AG09309 (cell line): ENCODE data around the gene MARCHF6.
"Not testable (repeated sequence)": the region's sequence is repeated elsewhere in the genome, so short reads cannot be mapped to it uniquely, and the experiment has no call there.

ENCODE experiments used
- DNase-seq: peaks from one replicate; pipeline ENCODE4 v3.0.0-alpha.2; 2010; ENCODE audit warnings: low read depth
- H3K4me3 ChIP-seq: 2 replicates; pipeline ENCODE4 v1.5.1; 2011; ENCODE audit warnings: mild to moderate bottlenecking, low read depth, low read length, moderate library complexity; ENCODE audit not compliant: control insufficient read depth
- TF ChIP-seq, protein P1 (sequence below): IDR thresholded peaks from 2 replicates; pipeline ENCODE4 v1.5.1; 2011; ENCODE audit warnings: mild to moderate bottlenecking, low read depth, low read length, inconsistent platforms; ENCODE audit not compliant: insufficient read depth, control insufficient read depth; ENCODE audit errors: missing control alignments

Gene MARCHF6

DNA sequence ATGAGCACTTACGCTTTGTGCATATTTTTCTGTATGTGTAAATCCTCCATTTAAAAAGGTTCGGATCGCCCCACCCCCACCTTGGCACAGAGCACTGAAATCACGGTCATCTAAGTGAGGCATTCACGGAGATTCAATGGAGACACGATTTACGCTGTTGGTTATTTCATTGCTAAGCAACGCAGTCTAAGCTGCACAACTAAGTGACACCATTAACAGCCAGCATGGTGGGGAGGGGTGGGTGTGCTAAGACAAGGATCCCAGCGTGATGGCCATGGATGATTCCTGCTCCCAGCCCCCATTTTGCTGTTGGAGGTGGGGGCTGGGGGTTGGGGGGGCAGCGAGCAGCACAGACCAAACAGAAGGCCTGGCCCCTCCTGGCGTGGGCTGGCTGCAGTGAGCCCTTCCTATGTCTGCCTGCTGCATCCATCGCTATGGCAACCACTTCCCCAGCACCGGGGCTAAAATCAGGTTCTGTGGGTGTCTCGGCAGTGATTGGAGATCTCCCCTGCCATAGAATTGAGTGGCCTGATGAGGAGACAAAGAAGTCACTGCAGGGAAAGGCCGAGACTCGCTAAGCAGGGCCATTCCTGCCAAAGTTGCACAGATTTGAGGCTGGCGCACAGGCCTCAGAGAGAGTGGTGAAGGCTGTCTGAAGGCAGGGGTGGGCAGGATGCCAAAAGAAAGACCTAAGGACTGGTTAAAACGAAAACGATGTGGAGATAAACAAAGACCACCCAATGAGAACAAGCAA lies 14.3 kb upstream of the MARCHF6 start:
- DNase-seq, result no peak
- TF ChIP-seq, protein P1, sequence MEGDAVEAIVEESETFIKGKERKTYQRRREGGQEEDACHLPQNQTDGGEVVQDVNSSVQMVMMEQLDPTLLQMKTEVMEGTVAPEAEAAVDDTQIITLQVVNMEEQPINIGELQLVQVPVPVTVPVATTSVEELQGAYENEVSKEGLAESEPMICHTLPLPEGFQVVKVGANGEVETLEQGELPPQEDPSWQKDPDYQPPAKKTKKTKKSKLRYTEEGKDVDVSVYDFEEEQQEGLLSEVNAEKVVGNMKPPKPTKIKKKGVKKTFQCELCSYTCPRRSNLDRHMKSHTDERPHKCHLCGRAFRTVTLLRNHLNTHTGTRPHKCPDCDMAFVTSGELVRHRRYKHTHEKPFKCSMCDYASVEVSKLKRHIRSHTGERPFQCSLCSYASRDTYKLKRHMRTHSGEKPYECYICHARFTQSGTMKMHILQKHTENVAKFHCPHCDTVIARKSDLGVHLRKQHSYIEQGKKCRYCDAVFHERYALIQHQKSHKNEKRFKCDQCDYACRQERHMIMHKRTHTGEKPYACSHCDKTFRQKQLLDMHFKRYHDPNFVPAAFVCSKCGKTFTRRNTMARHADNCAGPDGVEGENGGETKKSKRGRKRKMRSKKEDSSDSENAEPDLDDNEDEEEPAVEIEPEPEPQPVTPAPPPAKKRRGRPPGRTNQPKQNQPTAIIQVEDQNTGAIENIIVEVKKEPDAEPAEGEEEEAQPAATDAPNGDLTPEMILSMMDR, result no peak
- H3K4me3 ChIP-seq, result no peak overlapping the region

DNA sequence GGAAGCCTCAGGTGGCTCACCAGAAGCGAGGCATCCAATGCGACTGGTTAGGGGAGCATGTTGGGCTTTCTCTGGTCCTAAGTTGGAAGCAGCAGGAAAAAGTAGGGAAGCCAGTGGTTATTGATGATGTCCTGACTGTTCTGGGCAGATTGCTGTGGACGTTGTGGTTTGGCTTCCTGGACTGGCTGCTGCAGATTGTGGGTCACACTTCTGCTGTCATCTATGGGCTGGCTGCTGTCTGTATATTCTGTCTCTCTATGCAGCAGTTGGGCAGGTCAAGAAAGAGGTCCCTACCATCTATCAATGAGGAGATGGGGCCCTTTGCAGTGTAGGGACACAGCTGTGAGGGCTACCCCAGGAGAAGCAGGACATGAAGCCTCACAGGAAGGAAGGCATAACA lies 13.5 kb upstream of the MARCHF6 start:
- no peak overlapping the region for H3K4me3 ChIP-seq
- DNase-seq, result no peak
- TF ChIP-seq, protein P1, result no peak

DNA sequence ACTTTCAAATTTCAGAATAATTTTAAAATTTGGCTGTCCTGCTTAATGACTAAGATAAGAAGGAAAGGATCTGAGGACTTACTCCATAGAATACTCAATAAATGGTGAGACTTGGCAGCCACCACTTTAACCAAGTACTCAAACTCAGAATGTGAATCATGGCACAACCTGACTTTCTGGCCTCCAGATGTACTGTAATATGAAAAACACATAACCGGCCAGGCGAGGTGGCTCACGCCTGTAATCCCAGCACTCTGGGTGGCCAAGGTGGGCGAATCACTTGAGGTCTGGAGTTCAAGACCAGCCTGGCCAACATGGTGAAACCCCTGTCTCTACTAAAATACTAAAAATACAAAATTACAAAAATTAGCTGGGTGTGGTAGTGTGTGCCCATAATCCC lies 10.0 kb upstream of the MARCHF6 start:
- no peak for DNase-seq
- H3K4me3 ChIP-seq, result no peak overlapping the region
- TF ChIP-seq, protein P1, result no peak

DNA sequence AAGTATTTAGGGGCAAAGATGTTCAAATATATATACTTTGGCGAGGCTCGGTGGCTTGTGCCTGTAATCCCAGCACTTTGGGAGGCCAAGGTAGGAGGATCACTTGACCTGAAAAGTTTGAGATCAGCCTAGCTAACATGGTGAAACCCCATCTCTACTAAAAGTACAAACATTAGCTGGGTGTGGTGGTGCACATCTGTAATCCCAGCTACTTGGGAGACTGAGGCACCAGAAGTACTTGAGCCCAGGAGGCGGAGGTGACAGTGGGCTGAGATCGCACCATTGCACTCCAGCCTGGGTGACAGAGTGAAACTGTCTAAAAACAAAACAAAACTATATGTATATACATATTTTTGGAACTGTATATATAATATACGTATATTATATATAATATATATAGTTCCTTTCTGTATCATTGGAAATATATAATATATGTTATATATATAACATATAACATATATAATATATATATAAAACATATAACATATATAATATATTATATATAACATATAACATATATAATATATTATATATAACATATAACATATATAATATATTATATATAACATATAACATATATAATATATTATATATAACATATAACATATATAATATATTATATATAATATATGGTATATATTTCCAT lies 8.9 kb upstream of the MARCHF6 start:
- not testable (repeated sequence) for DNase-seq, H3K4me3 ChIP-seq

DNA sequence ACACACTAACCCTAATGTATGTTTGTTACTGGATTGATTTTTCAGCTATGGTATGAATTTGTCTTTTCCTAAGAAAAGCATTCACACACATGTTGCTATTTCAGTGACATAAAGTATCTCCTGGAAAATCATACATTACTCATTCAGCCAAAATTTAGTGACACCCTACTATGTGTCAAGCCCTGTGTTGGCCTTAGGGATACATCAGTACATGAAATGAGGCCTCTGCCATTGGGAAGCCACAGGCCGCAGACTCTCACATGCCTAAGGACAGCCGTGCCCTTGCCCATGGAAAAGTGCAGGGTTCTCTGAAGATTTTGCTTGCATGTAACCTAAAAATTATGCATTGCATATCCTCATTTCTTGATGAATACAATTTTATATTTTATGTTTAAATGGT lies 5.2 kb upstream of the MARCHF6 start:
- no peak for DNase-seq
- H3K4me3 ChIP-seq, result no peak overlapping the region
- TF ChIP-seq, protein P1, result no peak

DNA sequence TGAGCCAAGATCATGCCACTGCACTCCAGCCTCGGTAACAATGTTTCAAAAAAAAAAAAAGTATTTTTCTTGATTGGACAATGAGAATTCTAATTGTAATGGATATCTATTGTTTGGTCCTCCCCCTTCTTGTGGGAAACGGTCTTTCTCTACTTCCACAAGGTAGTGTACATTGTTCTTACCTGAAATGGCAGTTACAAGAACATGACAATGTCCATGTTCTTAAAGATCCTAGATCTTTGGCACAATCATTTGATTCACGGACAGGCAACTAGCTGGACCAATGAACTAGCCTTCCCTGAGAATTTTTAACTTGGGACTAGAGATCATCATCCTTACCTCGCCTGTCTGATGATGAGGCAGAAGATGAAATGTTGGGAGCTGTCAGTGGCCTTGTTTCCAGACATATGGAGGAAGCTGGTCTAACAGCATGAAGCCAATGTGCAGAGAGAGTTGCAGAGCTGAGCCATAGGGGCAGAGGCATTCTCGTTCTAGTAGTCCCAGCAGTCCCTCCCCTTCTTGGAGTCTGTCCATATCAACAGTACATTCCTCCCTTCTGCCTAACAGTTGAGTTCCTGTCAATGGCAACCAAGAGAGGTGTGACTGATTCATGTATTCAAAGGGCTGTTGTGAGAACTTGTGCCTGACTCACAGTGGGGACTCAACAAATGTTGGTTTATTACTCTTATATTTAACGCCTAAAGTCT lies 2.1 kb upstream of the MARCHF6 start:
- no peak for DNase-seq
- no peak overlapping the region for H3K4me3 ChIP-seq
- TF ChIP-seq, protein P1, result no peak

DNA sequence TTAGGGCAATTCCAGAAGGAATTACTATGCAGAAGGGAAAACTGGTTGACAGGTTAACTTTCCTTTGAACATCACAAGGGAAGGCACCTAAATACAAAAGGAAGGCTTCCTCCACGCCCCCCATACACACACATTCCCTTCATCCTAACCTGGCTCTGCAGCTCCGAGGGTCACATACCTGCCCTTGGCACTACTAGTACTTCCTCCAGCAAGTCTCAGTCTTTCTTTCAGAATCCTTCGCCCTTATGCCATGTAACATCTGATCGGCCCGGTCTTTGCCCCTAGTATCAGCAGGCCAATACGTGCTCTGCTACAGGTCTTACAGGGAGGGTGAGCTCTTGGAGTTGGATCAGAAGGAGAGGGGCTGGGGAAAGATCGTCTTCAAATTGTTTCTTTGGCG lies 1.6 kb upstream of the MARCHF6 start:
- TF ChIP-seq, protein P1, result no peak
- H3K4me3 ChIP-seq, result no peak overlapping the region
- DNase-seq, result no peak
